ENCODE measurements around the gene RCOR2. TPM values are rescaled to one million over a fixed set of nuclear protein-coding genes. Genes with fewer than 3 reads are reported as not detected.

Gene RCOR2
- total RNA-seq, 4 donors from 2014 or later: 0.40 to 0.45 (median 0.42) TPM; not detected in 1

DNA sequence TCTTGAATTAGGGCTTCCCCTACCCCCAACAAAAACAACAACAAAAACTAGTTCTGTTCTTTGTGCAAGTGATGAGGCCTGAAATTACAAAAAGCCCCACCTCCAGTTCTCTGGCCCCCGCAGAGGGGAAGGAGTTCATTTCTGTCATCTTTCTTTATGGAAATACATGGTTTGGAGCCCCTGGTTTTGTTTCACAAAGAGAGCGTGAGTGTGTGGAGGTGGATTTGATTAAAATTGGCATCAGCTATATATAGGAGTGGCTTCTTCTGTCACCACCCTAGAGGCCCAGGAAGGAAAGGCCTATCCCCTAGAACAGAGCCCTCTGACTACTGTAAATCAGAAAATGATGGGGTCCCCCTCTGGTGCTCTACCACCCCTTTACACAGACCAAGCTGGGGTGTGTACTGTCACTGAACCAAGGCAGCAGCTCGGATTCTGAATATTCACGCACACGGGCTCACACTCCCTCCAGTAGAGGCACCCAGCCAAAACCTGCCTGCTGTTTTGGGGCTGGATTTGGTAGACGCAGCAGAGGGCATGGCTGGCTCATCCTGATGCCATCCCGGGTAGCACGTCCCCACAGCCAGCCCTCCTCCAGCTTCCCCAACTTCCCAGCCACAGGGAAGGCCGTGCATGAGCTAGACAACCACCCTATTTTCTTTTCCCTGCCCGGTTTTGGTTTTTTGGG is 19.4 kb downstream of the RCOR2 start:
- H3K4me1 ChIP-seq: peaks cover 0 to 15% (median 12%) of the 10 kb centered on the region in 4 donors
- H3K4me3 ChIP-seq: no peak overlapping the region
- H3K27me3 ChIP-seq: no peaks in the 10 kb centered on the region
- H3K36me3 ChIP-seq: peaks cover 45 to 81% (median 76%) of the 10 kb centered on the region in 4 donors
- H3K9me3 ChIP-seq: no peaks in the 10 kb centered on the region
- TF ChIP-seq POLR2AphosphoS5 (IDR thresholded peaks at IDR 0.05): no peak
- TF ChIP-seq, protein P1, sequence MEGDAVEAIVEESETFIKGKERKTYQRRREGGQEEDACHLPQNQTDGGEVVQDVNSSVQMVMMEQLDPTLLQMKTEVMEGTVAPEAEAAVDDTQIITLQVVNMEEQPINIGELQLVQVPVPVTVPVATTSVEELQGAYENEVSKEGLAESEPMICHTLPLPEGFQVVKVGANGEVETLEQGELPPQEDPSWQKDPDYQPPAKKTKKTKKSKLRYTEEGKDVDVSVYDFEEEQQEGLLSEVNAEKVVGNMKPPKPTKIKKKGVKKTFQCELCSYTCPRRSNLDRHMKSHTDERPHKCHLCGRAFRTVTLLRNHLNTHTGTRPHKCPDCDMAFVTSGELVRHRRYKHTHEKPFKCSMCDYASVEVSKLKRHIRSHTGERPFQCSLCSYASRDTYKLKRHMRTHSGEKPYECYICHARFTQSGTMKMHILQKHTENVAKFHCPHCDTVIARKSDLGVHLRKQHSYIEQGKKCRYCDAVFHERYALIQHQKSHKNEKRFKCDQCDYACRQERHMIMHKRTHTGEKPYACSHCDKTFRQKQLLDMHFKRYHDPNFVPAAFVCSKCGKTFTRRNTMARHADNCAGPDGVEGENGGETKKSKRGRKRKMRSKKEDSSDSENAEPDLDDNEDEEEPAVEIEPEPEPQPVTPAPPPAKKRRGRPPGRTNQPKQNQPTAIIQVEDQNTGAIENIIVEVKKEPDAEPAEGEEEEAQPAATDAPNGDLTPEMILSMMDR (IDR thresholded peaks at IDR 0.05): no peak
- TF ChIP-seq POLR2A (IDR thresholded peaks at IDR 0.05; ENCODE audit: low read depth): no peak
- no peak for TF ChIP-seq EP300 (IDR thresholded peaks at IDR 0.05)
- intact Hi-C loops (cut with DNase I): no loop called here
- WGBS: 82% methylated on average over 10 of the region's 10 CpGs
- no peak overlapping the region for H3K27ac ChIP-seq (replicated peaks in 1 of 4)
- DNase-seq (ENCODE audit: extremely low spot score): no peak

DNA sequence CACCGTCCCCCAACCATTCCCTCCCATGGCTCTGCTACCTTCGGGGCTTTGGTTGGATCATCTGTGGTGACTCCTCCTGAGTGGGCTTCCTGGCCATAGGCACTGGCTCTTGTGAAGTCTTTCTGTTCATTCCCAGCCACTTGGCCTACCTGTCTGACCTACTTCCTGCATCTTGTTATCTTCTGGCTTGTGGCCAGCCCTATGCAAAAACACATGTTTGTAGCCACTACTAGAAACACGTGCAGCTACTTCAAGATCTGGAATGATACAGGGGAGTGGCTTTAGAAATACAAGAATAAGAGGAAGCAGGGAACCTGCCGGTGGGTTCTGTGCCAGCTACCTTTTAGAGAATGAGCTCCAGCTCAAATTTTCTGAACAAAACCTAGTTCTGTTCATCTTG is 20.9 kb downstream of the RCOR2 start:
- no peak for DNase-seq (ENCODE audit: extremely low spot score)
- Histone ChIP-seq H3K4me1 (peaks cover 0 to 25% (median 18%) of the 10 kb centered on the region in 4 donors), H3K4me3 (no peak overlapping the region), H3K9me3 (no peaks in the 10 kb centered on the region), H3K27ac (replicated peaks in 1 of 4) (no peak overlapping the region), H3K27me3 (no peaks in the 10 kb centered on the region), H3K36me3 (peaks cover 36 to 69% (median 63%) of the 10 kb centered on the region in 4 donors)
- intact Hi-C loops (cut with DNase I): no loop called here
- TF ChIP-seq POLR2A (IDR thresholded peaks at IDR 0.05; ENCODE audit: low read depth) (no peak), EP300 (IDR thresholded peaks at IDR 0.05) (no peak), POLR2AphosphoS5 (IDR thresholded peaks at IDR 0.05) (no peak)
- TF ChIP-seq, protein P1 (IDR thresholded peaks at IDR 0.05): no peak
- 72% methylated on average over 4 of the region's 4 CpGs for WGBS

DNA sequence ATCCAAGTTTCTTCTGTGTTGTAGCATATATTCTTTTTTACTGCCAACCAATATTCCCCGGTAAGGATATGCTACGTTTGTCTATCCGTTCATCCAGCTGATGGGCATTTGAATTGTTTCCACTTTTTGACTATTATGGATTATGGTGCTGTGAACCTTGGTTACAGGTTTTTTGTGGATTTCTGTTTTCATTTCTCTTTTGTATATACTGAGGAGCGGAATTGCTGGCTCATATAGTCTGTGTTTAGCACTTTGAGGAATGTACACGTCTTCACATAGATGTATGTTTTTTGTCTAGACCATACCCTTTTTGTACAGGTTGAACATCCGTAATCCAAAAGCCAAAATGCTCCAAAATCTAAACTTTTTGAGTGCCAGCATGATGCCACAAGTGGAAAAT is 23.6 kb downstream of the RCOR2 start:
- Histone ChIP-seq H3K27ac (replicated peaks in 1 of 4) (no peak overlapping the region), H3K27me3 (no peaks in the 10 kb centered on the region), H3K4me1 (peaks cover 11 to 50% (median 38%) of the 10 kb centered on the region in 4 donors), H3K4me3 (no peak overlapping the region), H3K36me3 (peaks cover 9 to 47% (median 36%) of the 10 kb centered on the region in 4 donors), H3K9me3 (no peaks in the 10 kb centered on the region)
- TF ChIP-seq POLR2A (IDR thresholded peaks at IDR 0.05; ENCODE audit: low read depth): no peak
- TF ChIP-seq EP300 (IDR thresholded peaks at IDR 0.05): no peak
- TF ChIP-seq POLR2AphosphoS5 (IDR thresholded peaks at IDR 0.05): no peak
- TF ChIP-seq, protein P1 (IDR thresholded peaks at IDR 0.05): no peak
- WGBS: 96% methylated on average over 6 of the region's 6 CpGs
- no peak for DNase-seq (ENCODE audit: extremely low spot score)
- intact Hi-C loops (cut with DNase I): no loop called here

DNA sequence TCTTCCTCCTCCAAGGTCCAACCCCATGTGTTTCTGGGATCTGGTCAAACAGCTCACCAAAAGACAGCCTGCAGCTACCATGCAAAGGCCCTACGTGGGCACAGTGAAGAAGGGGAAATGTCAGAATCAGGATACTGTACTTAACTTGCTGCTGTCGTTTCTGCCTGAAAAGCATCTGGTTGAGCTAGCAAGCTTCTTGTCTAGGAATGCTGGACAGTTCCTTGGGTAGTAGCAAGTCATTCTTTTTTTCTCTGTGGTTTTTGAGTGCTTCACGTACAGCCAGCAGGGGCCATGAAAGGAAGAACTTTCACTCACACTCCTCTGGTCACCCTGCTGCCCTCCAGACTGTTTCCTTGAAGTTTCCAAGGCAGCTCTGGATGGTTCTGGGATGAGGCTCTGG is 24.7 kb downstream of the RCOR2 start:
- DNase-seq (ENCODE audit: extremely low spot score): no peak
- TF ChIP-seq POLR2A (IDR thresholded peaks at IDR 0.05; ENCODE audit: low read depth): no peak
- no peak for TF ChIP-seq EP300 (IDR thresholded peaks at IDR 0.05)
- TF ChIP-seq POLR2AphosphoS5 (IDR thresholded peaks at IDR 0.05): no peak
- TF ChIP-seq, protein P1 (IDR thresholded peaks at IDR 0.05): no peak
- Histone ChIP-seq H3K4me1 (peaks cover 22 to 61% (median 49%) of the 10 kb centered on the region in 4 donors), H3K36me3 (peaks cover 0 to 36% (median 25%) of the 10 kb centered on the region in 4 donors), H3K27ac (replicated peaks in 1 of 4) (no peak overlapping the region), H3K4me3 (no peak overlapping the region), H3K27me3 (no peaks in the 10 kb centered on the region), H3K9me3 (no peaks in the 10 kb centered on the region)
- intact Hi-C loops (cut with DNase I): no loop called here
- WGBS: 39% methylated on average over 3 of the region's 3 CpGs

Measured in esophagus muscularis mucosa (tissue), 4 donors.